Measurements from ENCODE around the gene LGALS9B. TPM values are rescaled to one million over a fixed set of nuclear protein-coding genes. Genes with fewer than 3 reads are reported as not detected.
"Not testable (repeated sequence)": the region's sequence is repeated elsewhere in the genome, so short reads cannot be mapped to it uniquely, and the experiment has no call there.

LGALS9B gene
- total and polyA plus RNA-seq, 2 of the 8 experiments (the other 6 are each of a cell fraction or from before 2014, with no cell fraction given): not detected

- DNase-seq (ENCODE audit: low read depth in 1 of 2, low spot score in 2 of 2); CTCF ChIA-PET (ENCODE audit: partially characterized antibody); H4K20me1 ChIP-seq (replicated peaks in 1 of 2; ENCODE audit: control insufficient read depth in 1 of 2, insufficient read depth in 2 of 2, low read length in 2 of 2); H2AFZ ChIP-seq (ENCODE audit: low read length); H3K14ac ChIP-seq (ENCODE audit: insufficient read length); H3K56ac ChIP-seq (replicated peaks; ENCODE audit: insufficient read length, low read depth, low read length); H2BK12ac ChIP-seq (ENCODE audit: low read depth, low read length); H3K23ac ChIP-seq (ENCODE audit: insufficient read length); H3K79me1 ChIP-seq (ENCODE audit: low read depth, low read length); H3K23me2 ChIP-seq (ENCODE audit: low read depth, low read length); H2BK15ac ChIP-seq (ENCODE audit: low read length); H3K9ac ChIP-seq (replicated peaks in 1 of 4; ENCODE audit: extremely low read depth in 1 of 4, low read depth in 3 of 4, low read length in 3 of 4); H3K4me3 ChIP-seq (ENCODE audit: extremely low read depth in 1 of 4, insufficient read depth in 2 of 4, low read depth in 3 of 4, low read length in 4 of 4); H3K79me2 ChIP-seq (ENCODE audit: control insufficient read depth in 1 of 2, insufficient read depth in 2 of 2, low read length in 2 of 2); POLR2A ChIA-PET (ENCODE audit: partially characterized antibody); H3K27me3 ChIP-seq (replicated peaks in 1 of 4; ENCODE audit: control insufficient read depth in 3 of 4, extremely low read depth in 1 of 4, insufficient read depth in 3 of 4, low read length in 3 of 4); H4K91ac ChIP-seq (replicated peaks; ENCODE audit: insufficient read length, low read length); H4K5ac ChIP-seq (ENCODE audit: insufficient read length, low read depth, low read length); H2BK20ac ChIP-seq (ENCODE audit: low read length); H3K4ac ChIP-seq (replicated peaks; ENCODE audit: insufficient read length, low read depth, low read length); H3K36me3 ChIP-seq (ENCODE audit: control insufficient read depth in 2 of 4, insufficient read depth in 4 of 4, low read length in 3 of 4); H2BK5ac ChIP-seq (ENCODE audit: low read depth, low read length); FAIRE-seq; H2BK120ac ChIP-seq (replicated peaks; ENCODE audit: low read depth, low read length); H4K8ac ChIP-seq (ENCODE audit: extremely low read depth, insufficient read depth, low read length); H3K9me3 ChIP-seq (ENCODE audit: insufficient read depth in 2 of 2, low read depth in 1 of 2, low read length in 1 of 2); H2AK5ac ChIP-seq (ENCODE audit: low read depth, low read length); H3K4me1 ChIP-seq (replicated peaks in 1 of 4; ENCODE audit: control insufficient read depth in 3 of 4, insufficient read depth in 4 of 4, low read length in 3 of 4); H3K18ac ChIP-seq (ENCODE audit: extremely low read depth, low read length); H3K27ac ChIP-seq (ENCODE audit: low read depth, low read length); H3K4me2 ChIP-seq (ENCODE audit: insufficient read depth in 1 of 2, low read depth in 2 of 2, low read length in 2 of 2): not testable (repeated sequence)
- no CpG with 5 or more reads among the region's 3 CpGs for WGBS, 2 experiments (ENCODE audit: extremely low coverage in 1 of 2, insufficient coverage in 1 of 2, insufficient read length in 1 of 2, insufficient replicate concordance in 2 of 2, low coverage in 1 of 2, low lambda C conversion rate in 2 of 2, missing lambda C conversion rate in 1 of 2)
Observed at GRCh38 chr17:20462158-20462557, 5.2 kb downstream of the LGALS9B start.

- H4K8ac ChIP-seq (ENCODE audit: extremely low read depth, insufficient read depth, low read length); H4K5ac ChIP-seq (ENCODE audit: insufficient read length, low read depth, low read length); H3K23me2 ChIP-seq (ENCODE audit: low read depth, low read length); H2BK15ac ChIP-seq (ENCODE audit: low read length); H3K56ac ChIP-seq (replicated peaks; ENCODE audit: insufficient read length, low read depth, low read length); H3K4me3 ChIP-seq (ENCODE audit: extremely low read depth in 1 of 4, insufficient read depth in 2 of 4, low read depth in 3 of 4, low read length in 4 of 4); H3K79me1 ChIP-seq (ENCODE audit: low read depth, low read length); H4K91ac ChIP-seq (replicated peaks; ENCODE audit: insufficient read length, low read length); H3K14ac ChIP-seq (ENCODE audit: insufficient read length); H2BK12ac ChIP-seq (ENCODE audit: low read depth, low read length); H2BK5ac ChIP-seq (ENCODE audit: low read depth, low read length); FAIRE-seq; H3K9ac ChIP-seq (replicated peaks in 1 of 4; ENCODE audit: extremely low read depth in 1 of 4, low read depth in 3 of 4, low read length in 3 of 4); H4K20me1 ChIP-seq (replicated peaks in 1 of 2; ENCODE audit: control insufficient read depth in 1 of 2, insufficient read depth in 2 of 2, low read length in 2 of 2); H2AK5ac ChIP-seq (ENCODE audit: low read depth, low read length); H2AFZ ChIP-seq (ENCODE audit: low read length); H3K27me3 ChIP-seq (replicated peaks in 1 of 4; ENCODE audit: control insufficient read depth in 3 of 4, extremely low read depth in 1 of 4, insufficient read depth in 3 of 4, low read length in 3 of 4); H2BK120ac ChIP-seq (replicated peaks; ENCODE audit: low read depth, low read length); H3K4me2 ChIP-seq (ENCODE audit: insufficient read depth in 1 of 2, low read depth in 2 of 2, low read length in 2 of 2); H3K23ac ChIP-seq (ENCODE audit: insufficient read length); H3K4ac ChIP-seq (replicated peaks; ENCODE audit: insufficient read length, low read depth, low read length); H3K4me1 ChIP-seq (replicated peaks in 1 of 4; ENCODE audit: control insufficient read depth in 3 of 4, insufficient read depth in 4 of 4, low read length in 3 of 4); DNase-seq (ENCODE audit: low read depth in 1 of 2, low spot score in 2 of 2); POLR2A ChIA-PET (ENCODE audit: partially characterized antibody); H2BK20ac ChIP-seq (ENCODE audit: low read length); CTCF ChIA-PET (ENCODE audit: partially characterized antibody); H3K27ac ChIP-seq (ENCODE audit: low read depth, low read length); H3K79me2 ChIP-seq (ENCODE audit: control insufficient read depth in 1 of 2, insufficient read depth in 2 of 2, low read length in 2 of 2); H3K9me3 ChIP-seq (ENCODE audit: insufficient read depth in 2 of 2, low read depth in 1 of 2, low read length in 1 of 2); H3K36me3 ChIP-seq (ENCODE audit: control insufficient read depth in 2 of 4, insufficient read depth in 4 of 4, low read length in 3 of 4); H3K18ac ChIP-seq (ENCODE audit: extremely low read depth, low read length): not testable (repeated sequence)
- WGBS, 2 experiments (ENCODE audit: extremely low coverage in 1 of 2, insufficient coverage in 1 of 2, insufficient read length in 1 of 2, insufficient replicate concordance in 2 of 2, low coverage in 1 of 2, low lambda C conversion rate in 2 of 2, missing lambda C conversion rate in 1 of 2): 75% methylated on average over 6 of the region's 10 CpGs; no CpG with 5 or more reads in 1 of the 2 experiments
Observed at GRCh38 chr17:20457848-20458381, 9.4 kb downstream of the LGALS9B start.
